Muscle layer of duodenum (tissue), 2 donors: ENCODE data around the gene ALX1.

Experiments used
- H3K27ac ChIP-seq: one replicate; pipeline ENCODE4 v1.7.0; 2013; ENCODE audit warnings: mild to moderate bottlenecking, low read length
- H3K27me3 ChIP-seq: one replicate; pipeline ENCODE4 v1.7.0; 2013; ENCODE audit warnings: low read depth, mild to moderate bottlenecking, control low read depth, low read length
- H3K36me3 ChIP-seq, 2 donors: one replicate each; pipeline ENCODE4 v1.7.0; 2013; ENCODE audit warnings: low read length in 2 of 2, control low read depth in 1 of 2, mild to moderate bottlenecking in 1 of 2; ENCODE audit not compliant: insufficient read depth in 2 of 2, control insufficient read depth in 1 of 2
- H3K4me1 ChIP-seq, 2 donors: one replicate each; pipeline ENCODE4 v1.7.0; 2013; ENCODE audit warnings: low read length in 2 of 2, mild to moderate bottlenecking in 2 of 2, control low read depth in 1 of 2, moderate library complexity in 1 of 2; ENCODE audit not compliant: insufficient read depth in 2 of 2, control insufficient read depth in 1 of 2
- H3K4me3 ChIP-seq, 2 donors: one replicate each; pipeline ENCODE4 v1.7.0; 2013; ENCODE audit warnings: low read length in 2 of 2, low read depth in 1 of 2, mild to moderate bottlenecking in 1 of 2
- H3K9me3 ChIP-seq, 2 donors: one replicate each; pipeline ENCODE4 v1.7.0; 2013; ENCODE audit warnings: low read length in 2 of 2, control low read depth in 1 of 2, mild to moderate bottlenecking in 1 of 2; ENCODE audit not compliant: control insufficient read depth in 1 of 2
- donor health status: healthy.

ALX1 gene

DNA sequence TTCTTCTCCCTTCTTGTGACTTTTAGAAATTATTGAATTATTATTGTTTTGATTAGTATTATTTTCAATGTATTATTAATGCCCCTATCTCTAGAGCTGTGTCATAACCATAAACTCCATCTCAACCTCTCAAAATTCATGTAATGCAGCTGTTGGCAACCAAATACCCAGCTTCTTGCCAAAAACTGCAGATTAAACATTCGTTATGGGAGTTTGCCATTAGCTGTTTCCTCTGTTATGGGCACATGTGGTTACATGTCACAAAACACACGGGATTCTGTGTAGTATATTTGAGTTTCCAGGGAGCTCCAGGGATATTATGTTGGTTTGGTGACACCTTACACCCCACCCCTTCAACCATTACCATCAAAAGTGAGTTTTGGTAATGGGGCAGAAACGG, 2.8 kb upstream of the ALX1 start:
- H3K27ac ChIP-seq: no peak overlapping the region

DNA sequence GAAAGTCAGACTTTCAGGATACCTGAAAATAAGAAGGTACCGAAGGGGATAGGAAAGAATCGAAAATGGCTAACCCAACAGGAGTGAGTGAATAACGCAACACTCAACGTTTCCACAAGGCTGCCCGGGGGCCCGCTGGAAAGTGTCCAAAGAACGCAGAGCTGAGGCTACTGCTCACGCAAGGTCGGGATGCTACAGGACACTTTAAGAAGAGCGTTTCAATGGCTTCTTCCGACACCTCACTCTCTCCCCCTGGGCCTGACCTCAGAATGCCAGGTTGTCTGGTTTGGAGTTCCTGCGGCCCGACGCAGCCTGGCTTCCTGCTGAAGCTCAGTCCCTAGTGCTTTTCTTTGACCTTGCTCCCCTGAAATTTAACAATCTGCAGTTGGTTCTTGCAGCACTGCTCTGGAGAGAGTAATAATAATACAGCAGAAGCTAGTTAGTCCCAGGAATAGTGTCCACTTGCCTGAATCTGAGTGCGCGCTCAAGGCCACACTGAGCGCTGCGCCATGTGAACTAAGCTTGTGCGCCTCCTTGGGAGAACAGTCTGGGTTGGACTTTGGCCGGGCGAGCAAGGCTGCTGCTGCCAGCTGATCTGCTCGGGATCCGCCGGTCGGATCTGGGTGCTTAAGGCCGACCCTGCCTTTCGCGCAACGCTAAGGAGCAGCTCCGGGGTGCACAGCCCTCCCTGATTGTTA, 2.0 kb upstream of the ALX1 start:
- Histone ChIP-seq H3K4me3 (no peak overlapping the region), H3K36me3 (no peaks in the 10 kb centered on the region), H3K9me3 (peaks cover 0 to 8% of the 10 kb centered on the region in 2 donors), H3K27ac (no peak overlapping the region), H3K27me3 (peaks cover 71% of the 10 kb centered on the region), H3K4me1 (peaks cover 0 to 33% of the 10 kb centered on the region in 2 donors)

More for the DNA sequence above, 2.8 kb upstream of the ALX1 start:
- Histone ChIP-seq H3K9me3 (peaks cover 0 to 8% of the 10 kb centered on the region in 2 donors), H3K4me1 (peaks cover 0 to 34% of the 10 kb centered on the region in 2 donors), H3K36me3 (no peaks in the 10 kb centered on the region), H3K4me3 (no peak overlapping the region), H3K27me3 (peaks cover 71% of the 10 kb centered on the region)

DNA sequence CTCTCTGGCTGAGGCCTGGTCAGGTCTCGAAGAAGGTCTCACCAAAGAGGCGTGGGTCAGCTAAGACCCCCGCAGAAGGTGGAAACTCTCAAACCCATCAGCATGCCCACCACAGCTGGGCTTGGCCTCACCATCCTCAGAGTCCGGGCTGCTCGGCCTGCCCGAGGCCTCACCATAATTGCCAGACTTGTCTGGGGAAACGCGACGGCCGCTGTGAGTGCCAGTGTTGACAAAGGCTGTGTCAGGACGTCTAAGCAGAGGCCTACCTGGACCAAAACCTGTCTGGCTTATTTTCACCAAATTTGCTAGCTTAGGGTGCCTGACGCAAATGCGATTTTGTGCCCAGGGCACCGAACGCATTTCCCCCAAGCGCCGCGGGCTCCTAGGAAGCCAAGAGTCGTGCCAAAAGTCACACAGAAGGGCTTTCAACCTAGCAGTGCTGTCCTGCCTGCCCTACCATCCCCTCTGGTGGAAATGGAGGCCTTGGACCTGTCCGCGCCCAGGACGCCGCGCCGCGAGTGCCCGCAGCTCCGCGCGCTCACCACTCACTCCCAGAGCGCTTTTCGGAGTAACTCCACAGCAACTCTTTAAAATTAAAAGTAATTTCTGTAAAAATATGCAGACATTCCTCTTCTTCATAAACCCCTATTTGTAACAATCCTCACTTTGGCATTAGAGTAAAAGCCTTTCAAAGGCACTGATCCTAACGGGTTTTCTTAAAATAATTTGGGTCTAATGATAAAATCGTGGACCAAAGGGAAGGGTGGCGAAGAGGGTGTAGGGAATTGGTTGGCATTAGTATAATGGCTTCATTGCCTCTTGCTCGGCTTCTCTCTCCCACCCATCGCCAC, 1.2 kb upstream of the ALX1 start:
- H3K9me3 ChIP-seq: peaks cover 0 to 8% of the 10 kb centered on the region in 2 donors
- peaks cover 69% of the 10 kb centered on the region for H3K27me3 ChIP-seq
- H3K27ac ChIP-seq: no peak overlapping the region
- H3K4me1 ChIP-seq: peaks cover 0 to 27% of the 10 kb centered on the region in 2 donors
- no peaks in the 10 kb centered on the region for H3K36me3 ChIP-seq
- H3K4me3 ChIP-seq: no peak overlapping the region

DNA sequence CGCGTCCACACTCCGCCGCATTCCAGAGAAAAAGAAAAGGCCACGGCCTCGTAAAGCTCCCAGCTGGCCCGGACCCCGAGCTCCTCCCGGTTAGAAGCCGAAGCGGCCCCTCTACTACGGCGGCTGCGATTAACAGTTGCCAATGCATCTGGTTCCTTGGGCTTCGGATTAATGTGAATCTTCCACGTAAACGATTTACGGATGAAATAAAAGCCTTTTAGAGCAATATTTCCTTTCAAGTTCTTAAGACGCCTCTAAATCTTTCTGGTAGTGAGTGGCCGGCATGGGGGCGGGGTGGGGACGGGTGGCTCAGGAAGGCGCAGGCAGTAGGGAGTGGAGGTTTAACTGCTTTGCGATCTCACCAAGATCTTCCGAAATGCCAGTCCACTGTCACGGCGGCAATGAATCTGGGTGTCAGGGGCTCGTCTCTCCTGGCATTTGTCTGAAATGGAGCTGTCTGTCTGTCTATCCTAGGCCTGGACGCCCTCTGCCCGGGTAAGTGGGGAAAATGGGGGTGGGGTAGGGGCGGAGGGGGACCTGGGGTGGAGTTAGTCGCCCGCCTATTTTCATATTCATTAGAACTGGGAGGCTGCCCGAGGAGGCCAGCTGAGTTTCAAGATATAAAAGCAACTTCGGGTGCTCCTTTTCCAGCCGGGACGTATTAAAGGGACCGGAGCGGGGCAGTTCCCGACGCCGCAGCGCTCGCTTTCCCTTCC, 413 bp upstream of the ALX1 start:
- peaks cover 0 to 27% of the 10 kb centered on the region in 2 donors for H3K4me1 ChIP-seq
- H3K27ac ChIP-seq: no peak overlapping the region
- H3K36me3 ChIP-seq: no peaks in the 10 kb centered on the region
- H3K4me3 ChIP-seq: peak overlapping the region; percentile 53 to 67
- peaks cover 70% of the 10 kb centered on the region for H3K27me3 ChIP-seq
- H3K9me3 ChIP-seq: peaks cover 0 to 8% of the 10 kb centered on the region in 2 donors

DNA sequence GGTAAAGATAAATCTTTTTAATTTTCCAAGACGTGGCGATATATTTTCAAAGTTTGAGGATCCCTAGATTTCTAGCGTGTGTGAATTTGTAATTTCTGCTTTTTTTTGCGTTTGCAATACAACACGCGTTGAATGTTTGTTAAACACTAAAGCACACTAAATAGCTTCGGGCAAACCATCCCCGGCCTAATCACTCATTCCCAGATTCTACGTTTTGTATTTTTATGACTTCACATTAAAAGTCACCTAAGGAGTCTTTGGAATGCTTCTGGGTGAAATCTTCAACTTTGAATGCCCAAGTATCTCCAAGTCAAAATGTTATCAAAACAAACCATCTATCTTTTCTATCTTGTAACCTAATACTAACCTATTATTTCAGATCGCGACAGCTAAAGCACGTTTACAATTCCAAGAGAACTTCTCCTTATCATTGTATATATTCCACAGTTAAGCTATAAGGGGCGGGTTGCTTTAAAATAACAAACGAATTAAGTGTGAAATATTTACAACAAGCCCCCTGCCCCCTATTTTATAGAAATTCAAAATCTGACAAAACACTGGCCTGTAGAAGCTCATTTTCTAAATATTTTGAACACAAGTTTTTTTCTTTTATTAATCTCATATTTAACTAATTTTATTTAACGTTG, 1.1 kb downstream of the ALX1 start:
- H3K27ac ChIP-seq: no peak overlapping the region
- H3K27me3 ChIP-seq: peaks cover 68% of the 10 kb centered on the region
- peak overlapping the region; percentile 53 to 67 for H3K4me3 ChIP-seq
- peaks cover 0 to 8% of the 10 kb centered on the region in 2 donors for H3K9me3 ChIP-seq
- H3K36me3 ChIP-seq: no peaks in the 10 kb centered on the region
- peaks cover 0 to 27% of the 10 kb centered on the region in 2 donors for H3K4me1 ChIP-seq

DNA sequence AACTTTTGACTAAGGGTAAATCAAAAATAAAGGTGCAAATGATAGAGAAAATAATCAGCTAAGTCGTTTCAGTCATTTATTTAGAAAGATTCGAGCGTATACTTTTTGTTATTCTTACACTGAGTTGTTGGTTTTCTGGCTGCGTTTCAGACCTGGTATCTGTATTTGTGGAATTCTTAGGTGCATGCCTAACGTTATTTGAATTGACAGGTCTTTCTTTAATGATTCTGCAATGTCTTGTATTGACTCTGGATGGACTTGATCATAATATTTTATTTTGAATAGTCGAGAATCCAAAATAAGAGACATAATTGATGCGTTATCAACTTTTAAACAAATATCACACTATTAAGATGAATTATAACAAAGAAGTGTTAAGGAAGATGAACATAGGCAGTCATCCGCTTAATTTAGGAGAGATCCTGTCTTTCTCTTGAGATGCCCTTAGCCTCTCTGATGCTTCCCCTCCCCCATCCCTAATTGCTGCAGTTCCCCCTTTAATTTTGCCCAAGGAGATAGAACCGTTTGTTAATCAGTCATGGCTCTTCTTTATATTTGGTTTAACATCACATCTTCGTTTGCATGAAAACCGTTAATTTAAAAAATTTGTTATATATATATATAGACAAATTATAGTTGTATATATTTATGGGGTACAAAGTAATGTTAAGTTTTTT, 1.8 kb downstream of the ALX1 start:
- H3K27ac ChIP-seq: no peak overlapping the region
- H3K27me3 ChIP-seq: peaks cover 66% of the 10 kb centered on the region
- no peaks in the 10 kb centered on the region for H3K36me3 ChIP-seq
- H3K4me3 ChIP-seq: no peak overlapping the region
- peaks cover 0 to 27% of the 10 kb centered on the region in 2 donors for H3K4me1 ChIP-seq
- peaks cover 0 to 8% of the 10 kb centered on the region in 2 donors for H3K9me3 ChIP-seq

DNA sequence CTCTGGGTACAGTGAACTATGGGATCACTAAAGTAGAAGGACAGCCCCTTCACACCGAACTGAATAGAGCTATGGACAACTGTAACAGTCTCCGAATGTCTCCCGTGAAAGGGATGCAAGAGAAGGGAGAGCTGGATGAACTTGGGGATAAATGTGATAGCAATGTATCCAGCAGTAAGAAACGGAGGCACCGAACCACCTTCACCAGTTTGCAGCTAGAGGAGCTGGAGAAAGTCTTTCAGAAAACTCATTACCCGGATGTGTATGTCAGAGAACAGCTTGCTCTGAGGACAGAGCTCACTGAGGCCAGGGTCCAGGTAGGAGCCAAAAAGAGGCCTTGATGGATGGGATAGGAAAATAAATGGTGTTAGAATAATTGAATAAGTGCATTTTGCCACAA, 3.5 kb downstream of the ALX1 start:
- no peak overlapping the region for H3K4me3 ChIP-seq
- H3K27me3 ChIP-seq: peaks cover 52% of the 10 kb centered on the region
- H3K36me3 ChIP-seq: no peaks in the 10 kb centered on the region
- H3K9me3 ChIP-seq: peaks cover 0 to 2% of the 10 kb centered on the region in 2 donors
- peaks cover 0 to 26% of the 10 kb centered on the region in 2 donors for H3K4me1 ChIP-seq
- H3K27ac ChIP-seq: no peak overlapping the region

DNA sequence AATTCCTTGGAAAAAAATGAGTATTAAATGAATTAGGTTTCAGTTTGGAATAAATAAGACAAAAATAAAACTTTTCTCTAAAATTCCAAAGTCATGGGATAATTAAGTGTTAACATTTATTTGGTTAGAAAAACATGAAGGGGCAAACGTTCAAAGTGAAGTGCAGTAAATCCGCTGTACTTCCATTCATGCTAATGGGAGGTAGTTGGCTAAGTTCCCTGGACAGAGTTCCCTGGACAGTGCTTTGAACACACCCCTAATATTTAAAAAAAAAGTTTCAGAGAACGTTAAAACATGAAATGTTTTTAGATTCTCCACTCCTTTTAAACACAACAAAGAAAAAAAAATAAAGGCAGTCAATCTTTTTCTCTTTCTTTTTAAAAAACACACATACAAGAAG, 16.3 kb downstream of the ALX1 start:
- no peak overlapping the region for H3K4me3 ChIP-seq

DNA sequence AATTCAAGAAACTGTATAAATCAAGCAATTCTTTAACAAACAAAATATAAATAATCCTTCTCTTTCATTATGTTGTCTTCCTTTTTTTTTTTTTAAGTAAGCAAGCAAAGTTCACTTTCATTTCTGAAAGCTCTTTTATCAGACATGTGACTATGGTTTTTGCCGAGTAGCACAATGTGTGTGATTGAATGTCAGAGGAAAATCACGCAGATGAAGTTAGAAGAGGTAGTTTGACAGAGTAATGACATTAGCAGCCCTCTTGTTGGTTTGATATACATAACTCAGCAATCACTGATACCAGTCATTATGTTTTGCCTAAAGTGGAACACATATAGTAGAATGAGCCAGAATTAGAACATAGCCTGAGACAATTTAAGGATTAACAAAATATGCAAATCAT, 19.0 kb downstream of the ALX1 start:
- H3K27me3 ChIP-seq: no peaks in the 10 kb centered on the region
- no peaks in the 10 kb centered on the region for H3K4me1 ChIP-seq
- no peaks in the 10 kb centered on the region for H3K9me3 ChIP-seq
- no peak overlapping the region for H3K4me3 ChIP-seq
- H3K36me3 ChIP-seq: no peaks in the 10 kb centered on the region
- no peak overlapping the region for H3K27ac ChIP-seq

More for the DNA sequence above, 16.3 kb downstream of the ALX1 start:
- no peaks in the 10 kb centered on the region for H3K27me3 ChIP-seq
- H3K27ac ChIP-seq: no peak overlapping the region
- H3K4me1 ChIP-seq: no peaks in the 10 kb centered on the region
- no peaks in the 10 kb centered on the region for H3K36me3 ChIP-seq
- no peaks in the 10 kb centered on the region for H3K9me3 ChIP-seq

DNA sequence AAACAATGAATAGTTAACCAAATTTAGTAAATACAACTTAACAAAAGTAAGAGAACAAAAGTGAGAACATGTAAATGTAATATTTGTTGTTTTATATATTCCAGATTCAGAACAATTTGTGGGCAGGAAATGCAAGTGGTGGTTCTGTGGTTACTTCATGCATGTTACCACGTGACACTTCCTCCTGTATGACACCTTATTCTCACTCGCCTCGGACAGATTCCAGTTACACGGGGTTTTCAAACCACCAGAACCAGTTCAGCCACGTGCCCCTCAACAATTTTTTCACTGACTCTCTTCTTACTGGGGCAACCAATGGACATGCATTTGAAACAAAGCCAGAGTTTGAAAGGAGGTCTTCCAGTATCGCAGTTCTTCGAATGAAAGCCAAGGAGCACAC, 21.0 kb downstream of the ALX1 start:
- Histone ChIP-seq H3K36me3 (no peaks in the 10 kb centered on the region), H3K4me3 (no peak overlapping the region), H3K9me3 (no peaks in the 10 kb centered on the region), H3K27me3 (no peaks in the 10 kb centered on the region), H3K27ac (no peak overlapping the region), H3K4me1 (no peaks in the 10 kb centered on the region)
